Activated naive CD4-positive, alpha-beta T cell (primary cell): ENCODE data around the gene COA5.

Experiments used
- DNase-seq, 4 experiments: peaks; one replicate each; lab custom pipeline; 2025; lab: John Stamatoyannopoulos, UW

COA5 gene

GRCh38 chr2:98608116-98608961 lies at the start of gene COA5, which contains the start of gene UNC50:
Gene COA5 (minus strand): TSS chr2:98608512. CDS start chr2:98608405, 107 bp downstream.
Gene UNC50 (plus strand): TSS chr2:98608589. CDS start chr2:98609760, 1,171 bp downstream.
- DNase-seq: peak; percentile 79 to 86 (median 83)

GRCh38 chr2:98656800-98657199 lies 48.5 kb upstream of the COA5 start:
- no peak for DNase-seq

GRCh38 chr2:98654699-98655495 lies 46.6 kb upstream of the COA5 start:
- DNase-seq: no peak

DNA sequence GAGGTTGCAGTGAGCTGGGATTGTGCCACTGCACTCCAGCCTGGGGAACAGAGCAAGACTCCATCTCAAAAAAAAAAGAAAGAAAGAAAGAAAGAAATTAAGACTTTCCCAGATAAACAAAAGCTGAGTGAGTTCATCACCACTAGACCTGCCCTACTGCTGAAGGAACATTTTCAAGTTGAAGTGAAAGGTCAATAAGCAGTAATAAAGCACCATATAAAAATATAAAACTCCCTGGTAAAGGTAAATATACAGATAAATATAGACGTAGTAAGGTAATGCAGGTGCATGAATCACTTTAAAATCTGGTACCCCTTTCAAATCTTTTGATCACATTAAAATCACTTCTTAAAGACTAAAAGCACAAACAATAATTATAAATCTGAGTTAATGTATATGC lies 42.7 kb upstream of the COA5 start:
- no peak for DNase-seq

DNA sequence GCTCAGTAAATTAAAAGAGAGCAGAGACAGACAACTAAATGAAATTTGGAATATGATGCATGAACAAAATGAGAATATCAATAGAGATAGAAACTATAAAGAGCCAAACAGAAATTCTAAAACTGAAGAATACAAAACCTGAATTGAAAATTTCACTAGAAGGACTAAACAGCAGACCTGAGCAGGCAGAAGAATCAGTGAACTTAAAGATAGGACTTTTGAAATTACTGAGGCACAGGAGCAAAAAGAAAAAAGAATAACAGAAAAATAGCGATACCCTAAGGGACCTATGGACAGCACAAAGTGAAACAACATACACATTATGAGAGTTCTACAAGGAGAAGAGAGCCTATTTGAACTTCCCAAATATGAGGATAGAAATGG lies 41.7 kb upstream of the COA5 start:
- no peak for DNase-seq

DNA sequence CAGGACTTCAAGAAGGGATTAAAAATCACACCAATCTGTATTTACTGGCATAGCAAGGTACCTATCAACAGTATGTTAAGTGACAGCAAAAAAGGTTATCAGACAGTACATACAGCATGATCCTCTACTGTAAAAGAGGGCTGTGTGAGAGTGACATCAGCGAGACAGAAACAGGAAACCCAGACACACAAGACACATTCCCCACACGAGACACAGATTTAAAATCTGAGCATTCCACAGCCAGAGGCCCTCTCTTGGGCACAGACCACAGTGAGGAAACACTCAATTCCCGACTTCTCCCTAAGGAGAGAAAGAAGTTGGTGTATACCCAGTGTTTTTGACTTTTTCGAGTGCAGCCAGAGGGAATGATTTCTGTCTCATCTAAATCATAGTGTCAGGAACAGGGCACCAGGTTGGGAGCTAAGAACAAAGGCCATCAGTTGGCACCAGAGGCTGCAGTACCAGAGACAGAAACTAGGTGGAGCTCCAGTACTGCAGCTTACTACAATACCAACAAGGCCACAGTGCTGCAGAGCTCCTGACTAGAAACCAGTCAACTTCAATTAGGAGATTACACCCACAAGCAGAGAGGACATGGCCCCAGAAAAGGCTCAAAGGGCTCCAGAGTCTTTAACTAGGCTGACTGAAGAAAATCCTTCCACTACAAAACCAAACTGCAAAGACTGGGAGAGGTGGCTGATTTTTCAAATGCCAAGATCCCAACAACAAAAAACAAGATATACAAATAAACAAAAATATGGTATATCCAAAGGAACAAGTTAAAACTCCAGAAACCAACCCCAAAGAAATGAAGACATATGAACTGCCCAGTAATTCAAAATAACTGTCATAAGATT lies 41.1 kb upstream of the COA5 start:
- DNase-seq: peak; percentile 34 to 68 (median 50)

DNA sequence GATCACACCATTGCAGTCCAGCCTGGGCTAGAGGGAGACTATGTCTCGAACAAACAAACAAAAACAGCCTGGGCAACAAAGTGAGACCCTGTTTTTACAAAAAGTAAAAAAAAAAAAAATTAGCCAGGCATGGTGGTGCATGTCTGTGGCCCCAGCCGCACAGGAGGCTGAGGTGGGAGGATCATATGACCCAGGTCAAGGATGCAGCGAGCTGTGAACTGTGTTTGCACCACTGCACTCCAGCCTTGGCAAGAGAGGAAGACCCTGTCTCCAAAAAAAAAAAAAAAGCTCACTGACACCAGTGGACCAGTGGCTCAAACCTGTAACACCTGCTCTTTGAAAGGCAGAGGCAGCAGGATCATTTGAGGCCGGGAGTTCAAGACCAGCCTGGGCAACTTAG lies 40.1 kb upstream of the COA5 start:
- no peak for DNase-seq

DNA sequence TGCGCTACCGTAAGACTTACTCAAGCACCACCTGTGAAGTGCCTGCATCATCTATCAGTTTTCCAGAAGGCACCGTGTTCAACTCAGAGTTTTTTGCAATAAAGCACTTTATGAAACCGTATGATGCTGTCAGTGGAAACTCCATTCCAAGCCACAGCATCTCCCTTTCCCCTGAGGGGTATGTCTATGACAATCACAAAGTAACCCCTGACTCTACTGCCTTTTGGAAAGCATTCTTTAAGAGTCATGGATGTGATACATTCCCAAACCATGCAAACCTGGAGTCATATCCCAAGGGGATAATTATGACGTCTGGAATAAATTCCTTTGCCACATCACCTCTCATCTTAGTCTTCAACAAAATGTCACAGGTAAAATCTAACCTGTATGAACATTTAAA lies 39.3 kb upstream of the COA5 start:
- no peak for DNase-seq

- no peak for DNase-seq
Observed at GRCh38 chr2:98643496-98644100, 35.3 kb upstream of the COA5 start.

GRCh38 chr2:98637401-98638147 lies 29.3 kb upstream of the COA5 start:
- no peak for DNase-seq

DNA sequence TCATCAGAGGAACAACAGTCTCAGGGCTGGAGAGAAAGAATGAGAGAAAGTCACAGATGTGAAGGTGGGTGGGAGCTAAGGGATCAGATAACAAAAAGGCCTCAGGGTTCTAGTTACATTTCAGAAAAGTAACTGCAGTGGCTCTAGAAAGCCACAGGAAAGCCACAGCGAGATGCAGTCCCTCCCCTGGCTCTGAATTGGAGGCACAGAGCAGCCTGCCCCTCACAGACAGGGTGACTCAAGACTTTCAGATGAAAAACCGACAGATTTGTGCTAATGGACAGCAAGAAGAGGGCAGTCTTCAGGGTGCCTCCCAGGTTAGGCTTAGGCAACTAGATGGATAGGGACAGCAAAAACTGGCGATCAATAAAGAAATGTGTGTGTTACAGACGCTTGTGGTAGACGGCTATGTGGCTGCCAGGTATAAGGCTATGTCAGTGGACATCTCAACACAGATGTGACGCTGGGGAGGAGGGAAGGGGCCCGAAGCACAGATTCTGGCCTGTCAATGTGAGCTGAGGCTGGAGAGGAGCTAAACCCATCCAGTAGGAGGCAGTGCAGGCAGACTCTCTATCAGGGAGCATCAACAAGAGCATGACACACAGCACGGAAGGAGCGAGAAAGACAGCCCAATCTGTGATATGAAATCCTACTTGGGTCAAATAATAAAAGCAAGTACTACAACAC lies 26.2 kb upstream of the COA5 start:
- DNase-seq: no peak

DNA sequence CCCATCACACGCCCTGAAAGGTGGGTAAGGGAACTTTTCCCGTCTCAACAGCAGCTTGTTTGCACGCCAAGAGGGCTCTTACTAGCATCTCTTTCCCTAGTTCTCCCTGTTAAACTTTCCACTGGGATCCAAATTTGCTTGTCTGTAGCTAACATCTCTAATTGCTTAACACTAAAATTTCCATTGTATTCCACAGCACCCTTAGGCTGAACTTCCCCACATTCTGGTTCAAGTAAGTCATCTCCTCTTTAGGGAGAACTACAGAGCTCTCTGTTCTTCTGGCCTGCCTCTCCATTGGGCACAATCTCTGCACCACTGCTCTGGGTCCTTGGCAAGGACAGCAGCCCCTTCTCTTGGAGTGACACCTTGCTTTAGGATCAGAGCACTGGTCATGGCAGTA lies 24.0 kb upstream of the COA5 start:
- no peak for DNase-seq

DNA sequence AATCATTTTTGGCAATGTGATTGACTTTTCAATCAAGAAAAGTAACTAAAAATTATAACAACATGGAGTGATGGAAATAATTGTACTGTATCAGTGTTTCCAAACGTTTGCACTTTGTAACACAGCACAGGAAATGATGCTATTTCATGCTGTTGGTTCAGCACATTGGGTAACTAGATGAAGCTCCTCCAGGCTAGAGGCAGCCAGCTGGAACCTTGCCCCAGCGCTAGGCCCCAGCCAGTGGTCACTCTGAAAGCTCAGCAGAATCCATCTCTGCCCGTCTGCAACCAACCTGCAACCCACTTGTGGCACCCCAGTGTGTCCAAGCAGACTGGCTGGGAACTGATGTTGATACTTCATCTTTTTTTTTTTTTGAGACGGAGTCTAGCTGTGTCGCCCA lies 15.3 kb upstream of the COA5 start:
- no peak for DNase-seq

DNA sequence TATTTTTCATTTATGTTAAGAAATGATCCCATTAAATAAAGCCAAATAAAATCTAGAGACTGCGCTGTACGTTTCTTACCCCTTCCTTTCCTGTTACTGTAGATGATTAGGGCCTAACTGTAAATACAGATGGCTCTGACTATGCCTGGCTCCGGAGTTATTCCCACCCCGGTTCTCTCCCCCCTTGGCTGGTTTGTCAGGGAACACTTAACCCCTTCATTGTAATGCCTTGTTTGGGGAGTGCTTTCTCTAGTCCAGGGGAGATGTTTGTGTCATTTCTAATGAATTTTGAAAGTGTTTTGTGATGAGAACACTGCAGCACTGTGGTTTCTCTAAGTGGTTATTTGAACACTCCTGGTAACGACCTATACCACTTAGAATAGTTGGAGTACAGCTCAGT lies 8.8 kb upstream of the COA5 start:
- DNase-seq: no peak

DNA sequence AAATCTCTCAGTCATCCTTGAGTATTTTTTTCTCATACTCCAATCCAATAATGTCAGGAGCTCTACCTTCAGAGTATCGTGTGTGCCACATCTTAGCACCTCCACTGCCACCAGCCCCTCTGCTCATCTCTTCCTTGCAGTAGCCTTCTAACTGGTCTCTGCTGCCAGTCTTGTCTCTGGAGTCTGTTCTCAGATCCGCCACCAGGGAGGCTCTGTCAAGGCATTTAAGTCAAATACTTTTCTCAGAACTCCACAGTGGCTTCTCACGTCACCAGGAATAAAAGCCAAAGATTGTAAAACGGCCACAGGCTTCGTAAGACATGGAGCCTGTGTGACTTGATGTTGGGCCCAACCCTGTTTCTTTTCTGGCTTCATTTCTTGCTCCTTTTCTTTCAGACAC lies 7.2 kb upstream of the COA5 start:
- no peak for DNase-seq

- no peak for DNase-seq
Observed at GRCh38 chr2:98614024-98614739, 5.9 kb upstream of the COA5 start.

GRCh38 chr2:98608962-98609604 lies 771 bp upstream of the COA5 start:
- no peak for DNase-seq

- no peak for DNase-seq
Observed at GRCh38 chr2:98607741-98608115, 584 bp downstream of the COA5 start.

GRCh38 chr2:98607104-98607503 lies 1.2 kb downstream of the COA5 start:
- no peak for DNase-seq
